ENCODE measurements around the gene PDZD2. TPM values are rescaled to one million over a fixed set of nuclear protein-coding genes. Genes with fewer than 3 reads are reported as not detected.

Gene PDZD2
- total and polyA plus RNA-seq, 2 donors (not counting 3 experiments of a cell fraction or from before 2014, with no cell fraction given) = 0.66 to 6.9 TPM

DNA sequence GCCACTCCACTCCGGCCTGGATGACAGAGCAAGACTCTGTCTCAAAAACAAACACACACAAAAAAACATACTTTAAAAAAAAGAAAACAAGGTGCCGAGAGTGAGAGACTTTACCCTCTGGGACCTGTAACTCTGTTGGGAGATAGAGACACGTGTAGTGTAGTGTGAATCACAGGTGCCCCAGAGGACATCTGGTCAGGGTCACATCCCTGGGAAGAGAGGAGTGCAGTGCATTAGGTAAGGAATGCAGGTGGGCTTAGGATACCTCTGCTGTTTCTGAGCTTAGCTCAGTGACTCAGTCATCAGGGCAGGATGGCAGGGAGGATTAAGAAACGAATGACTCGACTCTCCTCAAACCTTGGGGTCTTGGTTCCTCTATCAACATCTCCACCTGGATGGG is 360.5 kb downstream of the PDZD2 start:
- Histone ChIP-seq H3K4me3 (replicated peaks in 1 of 3; ENCODE audit: insufficient read depth in 1 of 3, low read depth in 1 of 3, low read length in 3 of 3) (no peak overlapping the region), H3K9me1 (replicated peaks; ENCODE audit: control insufficient read depth, extremely low read depth, insufficient read depth, low read length) (no peaks in the 10 kb centered on the region), H3K36me3 (ENCODE audit: control insufficient read depth in 2 of 2, extremely low read depth in 1 of 2, insufficient read depth in 2 of 2, low read length in 2 of 2) (no peaks in the 10 kb centered on the region), H3K4me1 (ENCODE audit: control insufficient read depth, extremely low read depth, insufficient read depth, low read length) (no peaks in the 10 kb centered on the region), H3K9me3 (replicated peaks; ENCODE audit: control insufficient read depth, insufficient read depth, low read length) (no peaks in the 10 kb centered on the region), H3K4me2 (ENCODE audit: insufficient read depth, low read length) (no peak overlapping the region), H3K79me2 (ENCODE audit: control insufficient read depth, insufficient read depth, low read length) (no peaks in the 10 kb centered on the region), H4K20me1 (replicated peaks; ENCODE audit: control insufficient read depth, extremely low read depth, insufficient read depth, low read length) (no peaks in the 10 kb centered on the region), H2AFZ (ENCODE audit: low read depth, low read length) (no peak overlapping the region), H3K27ac (ENCODE audit: insufficient read depth, low read depth, low read length) (no peak overlapping the region), H3K27me3 (ENCODE audit: control insufficient read depth in 2 of 2, insufficient read depth in 2 of 2, low read length in 2 of 2) (no peaks in the 10 kb centered on the region), H3K9ac (replicated peaks; ENCODE audit: extremely low read depth, insufficient read depth, low read length) (no peak overlapping the region)
- ChIA-PET POLR2A (no interaction called here), CTCF (interaction anchor here (0.7 kb wide), 1 partner anchor 12 kb away, joined by 4 read pairs; no protein-coding TSS in a partner anchor)
- no TSS peak for BruUV-seq (replicated peaks)
- DNase-seq (ENCODE audit: low read depth, low spot score) (no peak), FAIRE-seq (no peak)
- intact Hi-C loops (cut with micrococcal nuclease) = no loop called here
- TF ChIP-seq, protein P1, sequence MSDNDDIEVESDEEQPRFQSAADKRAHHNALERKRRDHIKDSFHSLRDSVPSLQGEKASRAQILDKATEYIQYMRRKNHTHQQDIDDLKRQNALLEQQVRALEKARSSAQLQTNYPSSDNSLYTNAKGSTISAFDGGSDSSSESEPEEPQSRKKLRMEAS (IDR thresholded peaks at IDR 0.05; ENCODE audit: insufficient read depth, insufficient read length) = no peak
- no peak for TF ChIP-seq MYC (IDR thresholded peaks at IDR 0.05; ENCODE audit: low read depth, low read length)
- no peak for TF ChIP-seq POLR2AphosphoS5 (IDR thresholded peaks at IDR 0.05; ENCODE audit: insufficient read depth, low read depth, low read length)
- no peak for TF ChIP-seq POLR2A (IDR thresholded peaks at IDR 0.05; ENCODE audit: low read depth, low read length)
- no peak for TF ChIP-seq EZH2 (IDR thresholded peaks at IDR 0.05; ENCODE audit: borderline replicate concordance, low read depth, low read length, severe bottlenecking)
- TF ChIP-seq GATA2 (IDR thresholded peaks at IDR 0.05; ENCODE audit: insufficient read depth, insufficient read length, low read depth, low read length) = no peak
- no peak for TF ChIP-seq JUN (IDR thresholded peaks at IDR 0.05; ENCODE audit: borderline replicate concordance, insufficient read depth, insufficient read length, low read depth)
- TF ChIP-seq, protein P2, sequence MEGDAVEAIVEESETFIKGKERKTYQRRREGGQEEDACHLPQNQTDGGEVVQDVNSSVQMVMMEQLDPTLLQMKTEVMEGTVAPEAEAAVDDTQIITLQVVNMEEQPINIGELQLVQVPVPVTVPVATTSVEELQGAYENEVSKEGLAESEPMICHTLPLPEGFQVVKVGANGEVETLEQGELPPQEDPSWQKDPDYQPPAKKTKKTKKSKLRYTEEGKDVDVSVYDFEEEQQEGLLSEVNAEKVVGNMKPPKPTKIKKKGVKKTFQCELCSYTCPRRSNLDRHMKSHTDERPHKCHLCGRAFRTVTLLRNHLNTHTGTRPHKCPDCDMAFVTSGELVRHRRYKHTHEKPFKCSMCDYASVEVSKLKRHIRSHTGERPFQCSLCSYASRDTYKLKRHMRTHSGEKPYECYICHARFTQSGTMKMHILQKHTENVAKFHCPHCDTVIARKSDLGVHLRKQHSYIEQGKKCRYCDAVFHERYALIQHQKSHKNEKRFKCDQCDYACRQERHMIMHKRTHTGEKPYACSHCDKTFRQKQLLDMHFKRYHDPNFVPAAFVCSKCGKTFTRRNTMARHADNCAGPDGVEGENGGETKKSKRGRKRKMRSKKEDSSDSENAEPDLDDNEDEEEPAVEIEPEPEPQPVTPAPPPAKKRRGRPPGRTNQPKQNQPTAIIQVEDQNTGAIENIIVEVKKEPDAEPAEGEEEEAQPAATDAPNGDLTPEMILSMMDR (IDR thresholded peaks at IDR 0.05; ENCODE audit: extremely low read depth in 1 of 2, insufficient read depth in 1 of 2, low read depth in 1 of 2, low read length in 2 of 2) = no peak
- TF ChIP-seq FOS (IDR thresholded peaks at IDR 0.05; ENCODE audit: borderline replicate concordance, insufficient read depth, low read length) = no peak
- dilution Hi-C loops (cut with MboI; ENCODE audit: extremely low pct_ligation_motif_present, low sequenced_read_pairs) = no loop called here

Data from endothelial cell of umbilical vein (primary cell).